Measurements from ENCODE around the gene TEAD2.
"Not testable (repeated sequence)": the region's sequence is repeated elsewhere in the genome, so short reads cannot be mapped to it uniquely, and the experiment has no call there.

The TEAD2 gene

DNA sequence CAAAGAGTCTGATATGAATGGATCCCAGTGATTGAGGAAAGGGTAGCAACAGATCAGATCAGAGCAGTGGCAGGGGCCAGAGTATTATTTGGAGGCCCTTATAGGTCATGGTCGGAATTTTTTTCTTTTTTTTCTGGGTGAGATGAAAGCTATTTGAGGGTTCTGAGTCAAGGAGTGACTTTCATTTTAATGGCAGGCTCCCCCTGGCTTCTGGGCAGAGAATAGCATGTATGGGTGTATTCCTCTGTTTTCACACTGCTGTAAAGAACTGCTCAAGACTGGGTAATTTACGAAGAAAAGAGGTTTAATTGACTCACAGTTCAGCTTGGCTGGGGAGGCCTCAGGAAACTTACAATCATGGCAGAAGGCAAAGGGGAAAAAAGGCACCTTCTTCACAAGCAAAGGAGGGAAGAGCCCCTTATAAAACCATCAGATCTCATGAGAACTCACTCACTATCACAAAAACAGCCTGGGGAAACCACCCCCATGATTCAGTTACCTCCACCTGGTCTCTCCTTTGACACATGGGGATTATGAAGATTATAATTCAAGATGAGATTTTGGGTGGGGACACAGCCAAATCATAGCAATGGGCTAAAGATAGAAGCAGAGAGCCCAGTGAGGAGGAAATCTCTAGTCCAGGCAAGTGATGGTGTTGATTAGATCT, 34.2 kb downstream of the TEAD2 start:
- ChIA-PET CTCF (interaction anchor here (0.6 to 2.8 kb wide), 15 partner anchors 10 to 145 kb away, joined by 3 to 17 read pairs (median 4); no protein-coding TSS in a partner anchor), POLR2A (no interaction called here)
- TF ChIP-seq, protein P1, sequence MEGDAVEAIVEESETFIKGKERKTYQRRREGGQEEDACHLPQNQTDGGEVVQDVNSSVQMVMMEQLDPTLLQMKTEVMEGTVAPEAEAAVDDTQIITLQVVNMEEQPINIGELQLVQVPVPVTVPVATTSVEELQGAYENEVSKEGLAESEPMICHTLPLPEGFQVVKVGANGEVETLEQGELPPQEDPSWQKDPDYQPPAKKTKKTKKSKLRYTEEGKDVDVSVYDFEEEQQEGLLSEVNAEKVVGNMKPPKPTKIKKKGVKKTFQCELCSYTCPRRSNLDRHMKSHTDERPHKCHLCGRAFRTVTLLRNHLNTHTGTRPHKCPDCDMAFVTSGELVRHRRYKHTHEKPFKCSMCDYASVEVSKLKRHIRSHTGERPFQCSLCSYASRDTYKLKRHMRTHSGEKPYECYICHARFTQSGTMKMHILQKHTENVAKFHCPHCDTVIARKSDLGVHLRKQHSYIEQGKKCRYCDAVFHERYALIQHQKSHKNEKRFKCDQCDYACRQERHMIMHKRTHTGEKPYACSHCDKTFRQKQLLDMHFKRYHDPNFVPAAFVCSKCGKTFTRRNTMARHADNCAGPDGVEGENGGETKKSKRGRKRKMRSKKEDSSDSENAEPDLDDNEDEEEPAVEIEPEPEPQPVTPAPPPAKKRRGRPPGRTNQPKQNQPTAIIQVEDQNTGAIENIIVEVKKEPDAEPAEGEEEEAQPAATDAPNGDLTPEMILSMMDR (IDR thresholded peaks at IDR 0.05; ENCODE audit: control extremely low read depth, extremely low read depth, low read depth, missing control alignments): peak; percentile 61
- peak; percentile 57 for DNase-seq (ENCODE audit: extremely low spot score)

DNA sequence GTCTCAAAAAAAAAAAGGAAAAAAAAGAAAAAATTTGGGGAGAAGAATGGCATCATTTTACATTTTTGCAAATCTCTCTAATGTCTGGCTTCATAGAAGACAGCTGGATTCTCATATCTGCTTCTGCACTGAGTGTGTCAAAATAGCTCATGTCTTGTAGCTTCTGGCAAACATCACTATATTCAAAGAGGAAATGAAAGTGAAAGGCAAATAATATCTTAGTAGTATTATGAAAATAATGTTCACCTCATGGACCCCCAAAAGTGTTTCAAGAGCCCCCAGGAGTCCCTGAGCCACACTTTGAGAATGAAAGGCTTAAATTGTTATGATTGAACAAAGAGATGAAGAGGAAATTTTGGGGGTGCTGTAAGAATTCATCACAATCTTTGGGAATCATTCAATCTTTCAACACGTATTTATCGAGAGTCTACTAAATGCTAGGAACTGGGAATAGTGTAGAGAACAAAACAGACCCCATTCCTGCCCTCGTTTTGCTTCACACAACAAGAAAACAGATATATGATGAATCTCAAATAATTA, 36.0 kb downstream of the TEAD2 start:
- CTCF ChIA-PET: interaction anchor here (0.7 to 2.8 kb wide), 7 partner anchors 13 to 244 kb away, joined by 3 to 17 read pairs (median 3); partner anchors contain the start of gene LIN7B
- TF ChIP-seq, protein P1 (IDR thresholded peaks at IDR 0.05; ENCODE audit: control extremely low read depth, extremely low read depth, low read depth, missing control alignments): no peak
- peak; percentile 67 for DNase-seq (ENCODE audit: extremely low spot score)
- POLR2A ChIA-PET: interaction anchor here (0.6 kb wide), 1 partner anchor 201 kb away, joined by 5 read pairs; the partner anchor contains the start of gene RCN3

DNA sequence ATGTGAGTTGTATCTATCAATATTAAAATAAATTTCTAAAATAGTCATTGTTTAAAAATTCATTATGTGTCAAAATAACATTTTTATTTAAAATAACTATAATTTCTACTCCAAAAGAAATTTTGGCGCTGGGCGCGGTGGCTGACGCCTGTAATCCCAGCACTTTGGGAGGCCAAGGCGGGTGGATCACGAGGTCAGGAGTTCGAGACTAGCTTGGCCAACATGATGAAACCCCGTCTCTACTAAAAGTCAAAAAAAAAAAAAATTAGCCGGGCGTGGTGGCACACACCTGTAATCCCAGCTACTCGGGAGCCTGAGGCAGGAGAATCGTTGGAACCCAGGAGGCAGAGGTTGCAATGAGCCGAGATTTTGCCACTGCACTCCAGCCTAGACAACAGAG, 36.5 kb downstream of the TEAD2 start:
- POLR2A ChIA-PET; DNase-seq (ENCODE audit: extremely low spot score): not testable (repeated sequence)
- CTCF ChIA-PET: interaction anchor here (0.7 to 2.8 kb wide), 7 partner anchors 14 to 245 kb away, joined by 3 to 17 read pairs (median 3); partner anchors contain the start of gene LIN7B

GRCh38 chr19:49324801-49325576, 37.2 kb downstream of the TEAD2 start, which contains the start of gene SLC6A16:
Gene SLC6A16 (minus strand): TSS chr19:49325191. CDS start chr19:49311347, 13,844 bp downstream.
- DNase-seq (ENCODE audit: extremely low spot score): peak; percentile 10
- TF ChIP-seq, protein P1 (IDR thresholded peaks at IDR 0.05; ENCODE audit: control extremely low read depth, extremely low read depth, low read depth, missing control alignments): no peak
- POLR2A ChIA-PET: no interaction called here
- CTCF ChIA-PET: interaction anchor here (0.8 to 1.8 kb wide), 7 partner anchors 15 to 211 kb away, joined by 3 to 10 read pairs (median 5); partner anchors contain the start of gene LIN7B

- POLR2A ChIA-PET: no interaction called here
- TF ChIP-seq, protein P1 (IDR thresholded peaks at IDR 0.05; ENCODE audit: control extremely low read depth, extremely low read depth, low read depth, missing control alignments): no peak
- CTCF ChIA-PET: interaction anchor here (1.3 to 3.1 kb wide), 4 partner anchors 10 to 93 kb away, joined by 4 to 15 read pairs (median 6); partner anchors contain the start of gene CD37
- DNase-seq (ENCODE audit: extremely low spot score): no peak
Measured at GRCh38 chr19:49318296-49318695, 43.9 kb downstream of the TEAD2 start.

- CTCF ChIA-PET: interaction anchor here (0.6 to 5.5 kb wide), 2 partner anchors 15 to 63 kb away, joined by 3 to 42 read pairs; no protein-coding TSS in a partner anchor
- POLR2A ChIA-PET: no interaction called here
- DNase-seq (ENCODE audit: extremely low spot score): no peak
- TF ChIP-seq, protein P1 (IDR thresholded peaks at IDR 0.05; ENCODE audit: control extremely low read depth, extremely low read depth, low read depth, missing control alignments): no peak
Measured at GRCh38 chr19:49316284-49316683, 45.9 kb downstream of the TEAD2 start.
